H1 (cell line): ENCODE data around the gene TBC1D22A. TPM values are rescaled to one million over a fixed set of nuclear protein-coding genes. Genes with fewer than 3 reads are reported as not detected.

Experiments used
- JUN ChIP-seq: IDR thresholded peaks from 2 replicates; pipeline ENCODE4 v1.6.1; 2011; ENCODE audit warnings: low read depth, mild to moderate bottlenecking, improper control_type of control experiment, low read length
- MAX ChIP-seq: IDR thresholded peaks from 2 replicates; pipeline ENCODE4 v1.6.1; 2012; ENCODE audit warnings: inconsistent platforms
- SP1 ChIP-seq: IDR thresholded peaks from 2 replicates; pipeline ENCODE4 v1.6.1; 2011; ENCODE audit warnings: low read depth, low read length
- polyA plus RNA-seq, 7 experiments: library from polyadenylated mRNA; depleted of rRNA in 3 of 7; stranded (reverse) in 5 of 7; unstranded in 2 of 7; fragments of >200 nt in 5 of 7; fragments of 200-250 nt in 2 of 7; gene quantifications; 1 replicate in 5 of 7; 2 replicates in 1 of 7; 4 replicates in 1 of 7; pipeline versions ENCODE4 v1.2.1 to v1.2.3, GENCODE V29; 2011 to 2013; ENCODE audit warnings: missing spikeins in 2 of 7, mixed read lengths in 2 of 7
- total RNA-seq: library from RNA; stranded (reverse); fragmentation: NEBNext Ultra II Directional; extraction: Animal tissue kit (Norgen Biotek cat#: 25700); gene quantifications from 2 replicates; pipeline ENCODE4 v1.2.1, GENCODE V29; 2021
- TF ChIP-seq, protein P1 (sequence below): IDR thresholded peaks from 2 replicates; pipeline ENCODE4 v1.6.1; 2011; ENCODE audit warnings: low read length, improper control_type of control experiment

The TBC1D22A gene
- total and polyA plus RNA-seq, 2 of the 8 experiments (the other 6 are each of a cell fraction or from before 2014, with no cell fraction given): 11.9 to 18.4 TPM

GRCh38 chr22:46951973-46952372, 189.5 kb downstream of the TBC1D22A start (continued):
- TF ChIP-seq MAX (no peak), SP1 (no peak), JUN (no peak)
- TF ChIP-seq, protein P1, sequence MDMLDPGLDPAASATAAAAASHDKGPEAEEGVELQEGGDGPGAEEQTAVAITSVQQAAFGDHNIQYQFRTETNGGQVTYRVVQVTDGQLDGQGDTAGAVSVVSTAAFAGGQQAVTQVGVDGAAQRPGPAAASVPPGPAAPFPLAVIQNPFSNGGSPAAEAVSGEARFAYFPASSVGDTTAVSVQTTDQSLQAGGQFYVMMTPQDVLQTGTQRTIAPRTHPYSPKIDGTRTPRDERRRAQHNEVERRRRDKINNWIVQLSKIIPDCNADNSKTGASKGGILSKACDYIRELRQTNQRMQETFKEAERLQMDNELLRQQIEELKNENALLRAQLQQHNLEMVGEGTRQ: no peak
